Measurements from ENCODE around the gene FAM117B. TPM values are rescaled to one million over a fixed set of nuclear protein-coding genes. Genes with fewer than 3 reads are reported as not detected.

FAM117B gene
- total RNA-seq, 4 donors from 2014 or later, result 0.26 to 14.0 (median 8.9) TPM

- no peak overlapping the region for H3K27ac ChIP-seq
- no peaks in the 10 kb centered on the region for H3K36me3 ChIP-seq
- no peak for TF ChIP-seq CTCF (IDR thresholded peaks at IDR 0.05)
- no peak for TF ChIP-seq POLR2A (IDR thresholded peaks at IDR 0.05)
- H3K4me3 ChIP-seq, result no peak overlapping the region
- H3K27me3 ChIP-seq, result no peaks in the 10 kb centered on the region
- intact Hi-C loops (cut with DNase I; ENCODE audit: low total_unique reads), result no loop called here
- DNase-seq, result no peak
- H3K4me1 ChIP-seq, result no peaks in the 10 kb centered on the region
- H3K9me3 ChIP-seq, result no peaks in the 10 kb centered on the region
Measured at GRCh38 chr2:202762556-202762955, 127.8 kb downstream of the FAM117B start.

GRCh38 chr2:202763916-202764315 lies 129.1 kb downstream of the FAM117B start:
- intact Hi-C loops (cut with DNase I; ENCODE audit: low total_unique reads), result no loop called here
- Histone ChIP-seq H3K9me3 (no peaks in the 10 kb centered on the region), H3K4me3 (no peak overlapping the region), H3K36me3 (no peaks in the 10 kb centered on the region), H3K27ac (no peak overlapping the region), H3K4me1 (no peaks in the 10 kb centered on the region), H3K27me3 (no peaks in the 10 kb centered on the region)
- no peak for DNase-seq
- TF ChIP-seq CTCF (IDR thresholded peaks at IDR 0.05) (no peak), POLR2A (IDR thresholded peaks at IDR 0.05) (no peak)

- Histone ChIP-seq H3K9me3 (no peaks in the 10 kb centered on the region), H3K27me3 (no peaks in the 10 kb centered on the region), H3K4me1 (no peaks in the 10 kb centered on the region), H3K4me3 (no peak overlapping the region), H3K27ac (no peak overlapping the region), H3K36me3 (no peaks in the 10 kb centered on the region)
- intact Hi-C loops (cut with DNase I; ENCODE audit: low total_unique reads), result no loop called here
- no peak for DNase-seq
- TF ChIP-seq CTCF (IDR thresholded peaks at IDR 0.05) (no peak), POLR2A (IDR thresholded peaks at IDR 0.05) (no peak)
Measured at GRCh38 chr2:202764991-202765390, 130.2 kb downstream of the FAM117B start.

GRCh38 chr2:202765436-202765835 lies 130.7 kb downstream of the FAM117B start:
- H3K27ac ChIP-seq, result no peak overlapping the region
- H3K27me3 ChIP-seq, result no peaks in the 10 kb centered on the region
- no peak overlapping the region for H3K4me3 ChIP-seq
- H3K9me3 ChIP-seq, result no peaks in the 10 kb centered on the region
- no peak for DNase-seq
- no peak for TF ChIP-seq CTCF (IDR thresholded peaks at IDR 0.05)
- TF ChIP-seq POLR2A (IDR thresholded peaks at IDR 0.05), result no peak
- intact Hi-C loops (cut with DNase I; ENCODE audit: low total_unique reads), result no loop called here
- H3K36me3 ChIP-seq, result no peaks in the 10 kb centered on the region
- no peaks in the 10 kb centered on the region for H3K4me1 ChIP-seq

- Histone ChIP-seq H3K9me3 (no peaks in the 10 kb centered on the region), H3K4me1 (no peaks in the 10 kb centered on the region), H3K27me3 (no peaks in the 10 kb centered on the region), H3K27ac (no peak overlapping the region), H3K4me3 (no peak overlapping the region), H3K36me3 (no peaks in the 10 kb centered on the region)
- intact Hi-C loops (cut with DNase I; ENCODE audit: low total_unique reads), result no loop called here
- TF ChIP-seq POLR2A (IDR thresholded peaks at IDR 0.05) (no peak), CTCF (IDR thresholded peaks at IDR 0.05) (no peak)
- no peak for DNase-seq
Measured at GRCh38 chr2:202768273-202768672, 133.5 kb downstream of the FAM117B start.

Data from uterus (tissue), 4 donors.